A549 (cell line): ENCODE measurements around the gene NOXO1. TPM values are rescaled to one million over a fixed set of nuclear protein-coding genes. Genes with fewer than 3 reads are reported as not detected.

ENCODE experiments used
- ATAC-seq, 2 experiments: fragments of 200-7000 bp in 1 of 2; fragments of >200 bp in 1 of 2; cut with Nextera tagmentation in 1 of 2; cut with Tn5 transposase in 1 of 2; 3 replicates each; pipeline versions ENCODE4 v1.8.0 to v1.9.1; 2018 to 2020; ENCODE audit warnings: mild to moderate bottlenecking in 1 of 2, moderate library complexity in 1 of 2
- CTCF ChIA-PET: fragments of 300-600 bp; sonication (Branson Sonifier 250); formaldehyde crosslinking; extraction: SDS; loops from one replicate; lab custom pipeline; 2021; ENCODE audit warnings: antibody characterized with exemption, inconsistent platforms; lab: Yijun Ruan, JAX
- POLR2A ChIA-PET: fragments of 350-600 bp; formaldehyde crosslinking; extraction: SDS; loops from one replicate; lab custom pipeline; 2021; ENCODE audit warnings: antibody characterized with exemption, inconsistent platforms; lab: Yijun Ruan, JAX
- DNase-seq, 2 experiments: peaks; one replicate each; pipeline versions ENCODE4 v3.0.0 to v3.0.0-alpha.2; 2011 to 2016; ENCODE audit warnings: low read depth in 1 of 2, low spot score in 1 of 2
- FAIRE-seq: peaks from 2 replicates; lab custom pipeline; 2011; peaks lifted over from hg19 to GRCh38; lab: Jason Lieb, UNC
- H3K27ac ChIP-seq, 2 experiments: fragments of >200 bp; sonication (Bioruptor Twin); formaldehyde crosslinking; 3 replicates each; pipeline ENCODE4 v1.5.1; 2016 to 2017
- H3K4me1 ChIP-seq: fragments of >200 bp; sonication (Bioruptor Twin); formaldehyde crosslinking; 3 replicates; pipeline ENCODE4 v1.6.1; 2016
- H3K4me2 ChIP-seq: fragments of >200 bp; sonication (Bioruptor Twin); formaldehyde crosslinking; 3 replicates; pipeline ENCODE4 v1.6.1; 2016
- H3K4me3 ChIP-seq: fragments of >200 bp; sonication (Bioruptor Twin); formaldehyde crosslinking; 3 replicates; pipeline ENCODE4 v1.5.1; 2016
- H3K9me3 ChIP-seq: fragments of >200 bp; sonication (Bioruptor Twin); formaldehyde crosslinking; 3 replicates; pipeline ENCODE4 v1.6.1; 2016
- BHLHE40 ChIP-seq: IDR thresholded peaks from 2 replicates; pipeline ENCODE4 v1.6.1; 2012; ENCODE audit warnings: low read depth, low read length, inconsistent platforms
- CBX8 ChIP-seq: fragments of 200-600 bp; sonication (generic); IDR thresholded peaks from 2 replicates; pipeline ENCODE4 v1.6.1; 2016
- EHMT2 ChIP-seq: fragments of 200-600 bp; sonication (generic); IDR thresholded peaks from 2 replicates; pipeline ENCODE4 v1.6.1; 2016; ENCODE audit warnings: antibody characterized with exemption, low read depth, mild to moderate bottlenecking, moderate library complexity
- FOSB ChIP-seq: fragments of 250-450 bp; sonication (Bioruptor Pico); IDR thresholded peaks from 2 replicates; pipeline ENCODE4 v1.5.0; 2020; ENCODE audit warnings: mild to moderate bottlenecking, moderate library complexity
- HEYL ChIP-seq: fragments of 250-450 bp; sonication (Bioruptor Pico); IDR thresholded peaks from 2 replicates; pipeline ENCODE4 v1.8.0; 2021; ENCODE audit warnings: mild to moderate bottlenecking, moderate library complexity
- HOXB13 ChIP-seq: fragments of 250-450 bp; sonication (Bioruptor Pico); IDR thresholded peaks from 2 replicates; pipeline ENCODE4 v1.5.0; 2020; ENCODE audit warnings: low read depth, mild to moderate bottlenecking, moderate library complexity
- JUN ChIP-seq, 2 experiments: fragments of >200 bp; sonication (Bioruptor Twin); formaldehyde crosslinking; IDR thresholded peaks; 2 replicates in 1 of 2; 3 replicates in 1 of 2; pipeline ENCODE4 v1.6.1; 2016 to 2017
- POLR2AphosphoS2 ChIP-seq: conservative IDR thresholded peaks from 2 replicates; pipeline ENCODE4 v1.6.1; 2012; ENCODE audit warnings: low read length, improper control_type of control experiment, inconsistent platforms
- RCOR1 ChIP-seq: fragments of 150-350 bp; IDR thresholded peaks from 2 replicates; pipeline ENCODE4 v1.6.1; 2014; ENCODE audit warnings: antibody characterized with exemption, low read length, low read depth
- RNF2 ChIP-seq: fragments of 200-600 bp; sonication (generic); IDR thresholded peaks from 2 replicates; pipeline ENCODE4 v1.6.1; 2016; ENCODE audit warnings: low read depth, mild to moderate bottlenecking, antibody characterized with exemption, moderate library complexity, borderline replicate concordance
- SREBF2 ChIP-seq: fragments of 450-650 bp; IDR thresholded peaks from 2 replicates; pipeline ENCODE4 v1.6.1; 2014; ENCODE audit warnings: mild to moderate bottlenecking, moderate library complexity
- ZC3H11A ChIP-seq: fragments of 450-650 bp; IDR thresholded peaks from 2 replicates; pipeline ENCODE4 v1.6.1; 2014; ENCODE audit warnings: antibody characterized with exemption, mild to moderate bottlenecking
- ZFP36 ChIP-seq: fragments of 450-650 bp; IDR thresholded peaks from 2 replicates; pipeline ENCODE4 v1.6.1; 2014; ENCODE audit warnings: borderline replicate concordance; ENCODE audit not compliant: partially characterized antibody
- ZNF302 ChIP-seq: fragments of 250-450 bp; sonication (Bioruptor Pico); IDR thresholded peaks from 2 replicates; pipeline ENCODE4 v1.9.0; 2021; ENCODE audit warnings: inconsistent platforms, mild to moderate bottlenecking, moderate library complexity
- ZSCAN20 ChIP-seq: fragments of 250-450 bp; sonication (Bioruptor Pico); IDR thresholded peaks from 2 replicates; pipeline ENCODE4 v1.8.0; 2022; ENCODE audit warnings: mild to moderate bottlenecking, moderate library complexity
- WGBS: methylation state at CpG from one replicate; pipeline ENCODE4 v1.1.6; 2017; ENCODE audit errors: missing lambda C conversion rate; 5-methylcytosine and 5-hydroxymethylcytosine counted together
- polyA plus RNA-seq, 4 experiments: library from polyadenylated mRNA; depleted of rRNA in 3 of 4; stranded (reverse); fragments of >200 nt; fragmentation: RNase III in 1 of 4; extraction: RNeasy Plus Mini Kit Qiagen cat#74134 plus additional on column Dnase treatment in 1 of 4; gene quantifications; 2 replicates in 3 of 4; 3 replicates in 1 of 4; pipeline ENCODE4 v1.2.3, GENCODE V29; 2011 to 2017
- TF ChIP-seq, protein P1 (sequence below): fragments of 250-450 bp; sonication (Bioruptor Pico); IDR thresholded peaks from 2 replicates; pipeline ENCODE4 v1.5.0; 2021; ENCODE audit warnings: mild to moderate bottlenecking, moderate library complexity, borderline replicate concordance
- TF ChIP-seq, protein P2 (sequence below): IDR thresholded peaks from 2 replicates; pipeline ENCODE4 v1.6.1; 2012
- TF ChIP-seq, protein P3 (sequence below): fragments of >200 bp; sonication (Bioruptor Twin); formaldehyde crosslinking; IDR thresholded peaks from 3 replicates; pipeline ENCODE4 v1.5.1; 2016
- TF ChIP-seq, protein P4 (sequence below): IDR thresholded peaks from 2 replicates; pipeline ENCODE4 v1.6.1; 2012

The NOXO1 gene
- polyA plus RNA-seq, 2 of the 4 experiments (the other 2 are of a cell fraction): 0.32 TPM; not detected in 1

DNA sequence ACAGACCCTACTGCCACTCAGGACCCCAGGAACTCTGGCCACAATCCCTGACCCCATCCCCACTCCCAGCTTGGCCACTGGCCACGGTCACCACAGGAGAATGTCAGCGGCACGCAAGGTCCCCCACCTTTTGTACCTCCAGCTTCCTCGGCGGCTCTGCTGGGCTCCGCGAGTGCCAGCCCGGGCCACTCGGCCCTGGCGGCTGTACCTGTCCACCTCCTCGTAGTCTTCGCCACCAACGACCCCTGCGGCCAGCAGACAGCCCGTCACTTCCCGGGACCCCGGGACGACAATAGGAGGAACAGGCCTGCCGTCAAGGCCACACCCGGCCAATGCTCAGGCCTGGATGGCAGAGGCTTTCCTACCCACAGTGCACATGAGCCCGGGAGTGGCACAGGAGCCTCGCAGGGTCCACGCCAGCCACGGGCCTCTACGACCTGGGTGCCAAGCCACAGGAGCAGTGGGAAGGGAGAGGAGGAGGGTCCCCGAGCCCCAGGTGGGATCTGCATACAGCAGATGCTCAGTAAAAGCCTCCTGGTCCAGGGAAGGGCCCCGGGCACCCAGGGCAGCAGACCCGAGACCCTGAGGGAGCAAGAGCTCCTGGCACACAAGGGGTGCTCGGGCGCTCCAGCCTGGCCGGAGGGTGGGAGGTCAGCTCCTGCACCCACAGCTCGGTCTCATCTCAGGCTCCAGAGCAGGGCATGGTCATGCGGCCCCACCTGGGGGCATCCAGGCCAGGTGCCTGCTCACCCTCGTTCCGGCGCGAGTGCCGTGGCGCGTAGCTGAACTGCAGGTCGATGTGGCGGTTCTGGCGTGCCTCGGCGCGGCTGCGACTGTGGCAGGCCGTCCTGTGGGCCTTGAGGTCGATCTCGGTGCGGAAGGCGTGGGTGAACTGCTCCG, 20.4 kb upstream of the NOXO1 start (continued):
- TF ChIP-seq ZNF302 (CRISPR knock-in tag): no peak

DNA sequence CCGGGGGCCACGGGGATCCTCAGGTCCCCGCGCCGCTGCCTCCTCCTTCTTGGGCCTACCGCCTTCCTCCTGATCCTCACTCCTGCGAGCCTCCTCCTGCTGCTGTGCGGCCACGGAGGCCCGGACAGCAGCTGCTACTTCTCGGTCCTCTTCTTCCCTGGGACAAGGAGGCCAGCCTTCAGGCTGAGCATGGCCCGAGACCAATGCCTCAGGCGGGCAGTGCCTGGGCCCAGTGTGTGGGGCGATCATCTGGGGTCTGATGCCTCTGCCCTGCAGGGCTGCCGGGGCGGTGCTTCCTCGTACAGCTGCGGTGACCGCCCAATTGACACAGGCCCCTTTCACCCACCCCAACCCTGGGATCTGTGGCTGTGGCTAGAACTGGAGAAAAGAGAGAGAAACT, 19.8 kb upstream of the NOXO1 start:
- no peak for DNase-seq
- ChIA-PET POLR2A (no interaction called here), CTCF (interaction anchor here (0.9 to 11.3 kb wide), 4 partner anchors 12 to 139 kb away, joined by 3 to 196 read pairs (median 42); partner anchors contain the start of genes GFER, NOXO1 and SYNGR3)
- no peak for FAIRE-seq
- Histone ChIP-seq H3K9me3 (no peaks in the 10 kb centered on the region), H3K4me3 (no peak overlapping the region), H3K27ac (no peak overlapping the region), H3K4me2 (no peak overlapping the region), H3K4me1 (peaks cover 53% of the 10 kb centered on the region)
- ATAC-seq: no peak
- 96% methylated on average over 18 of the region's 19 CpGs for WGBS
- TF ChIP-seq HEYL (CRISPR knock-in tag): no peak
- TF ChIP-seq CBX8: no peak
- TF ChIP-seq RNF2: no peak
- TF ChIP-seq BHLHE40: no peak
- TF ChIP-seq, protein P1, sequence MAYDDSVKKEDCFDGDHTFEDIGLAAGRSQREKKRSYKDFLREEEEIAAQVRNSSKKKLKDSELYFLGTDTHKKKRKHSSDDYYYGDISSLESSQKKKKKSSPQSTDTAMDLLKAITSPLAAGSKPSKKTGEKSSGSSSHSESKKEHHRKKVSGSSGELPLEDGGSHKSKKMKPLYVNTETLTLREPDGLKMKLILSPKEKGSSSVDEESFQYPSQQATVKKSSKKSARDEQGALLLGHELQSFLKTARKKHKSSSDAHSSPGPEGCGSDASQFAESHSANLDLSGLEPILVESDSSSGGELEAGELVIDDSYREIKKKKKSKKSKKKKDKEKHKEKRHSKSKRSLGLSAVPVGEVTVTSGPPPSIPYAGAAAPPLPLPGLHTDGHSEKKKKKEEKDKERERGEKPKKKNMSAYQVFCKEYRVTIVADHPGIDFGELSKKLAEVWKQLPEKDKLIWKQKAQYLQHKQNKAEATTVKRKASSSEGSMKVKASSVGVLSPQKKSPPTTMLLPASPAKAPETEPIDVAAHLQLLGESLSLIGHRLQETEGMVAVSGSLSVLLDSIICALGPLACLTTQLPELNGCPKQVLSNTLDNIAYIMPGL (CRISPR knock-in tag): no peak
- TF ChIP-seq ZSCAN20: no peak
- TF ChIP-seq ZC3H11A: no peak
- TF ChIP-seq JUN (IDR thresholded peaks at IDR 0.05): no peak
- no peak for TF ChIP-seq POLR2AphosphoS2
- no peak for TF ChIP-seq EHMT2
- no peak for TF ChIP-seq SREBF2
- TF ChIP-seq, protein P2, sequence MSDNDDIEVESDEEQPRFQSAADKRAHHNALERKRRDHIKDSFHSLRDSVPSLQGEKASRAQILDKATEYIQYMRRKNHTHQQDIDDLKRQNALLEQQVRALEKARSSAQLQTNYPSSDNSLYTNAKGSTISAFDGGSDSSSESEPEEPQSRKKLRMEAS: no peak

DNA sequence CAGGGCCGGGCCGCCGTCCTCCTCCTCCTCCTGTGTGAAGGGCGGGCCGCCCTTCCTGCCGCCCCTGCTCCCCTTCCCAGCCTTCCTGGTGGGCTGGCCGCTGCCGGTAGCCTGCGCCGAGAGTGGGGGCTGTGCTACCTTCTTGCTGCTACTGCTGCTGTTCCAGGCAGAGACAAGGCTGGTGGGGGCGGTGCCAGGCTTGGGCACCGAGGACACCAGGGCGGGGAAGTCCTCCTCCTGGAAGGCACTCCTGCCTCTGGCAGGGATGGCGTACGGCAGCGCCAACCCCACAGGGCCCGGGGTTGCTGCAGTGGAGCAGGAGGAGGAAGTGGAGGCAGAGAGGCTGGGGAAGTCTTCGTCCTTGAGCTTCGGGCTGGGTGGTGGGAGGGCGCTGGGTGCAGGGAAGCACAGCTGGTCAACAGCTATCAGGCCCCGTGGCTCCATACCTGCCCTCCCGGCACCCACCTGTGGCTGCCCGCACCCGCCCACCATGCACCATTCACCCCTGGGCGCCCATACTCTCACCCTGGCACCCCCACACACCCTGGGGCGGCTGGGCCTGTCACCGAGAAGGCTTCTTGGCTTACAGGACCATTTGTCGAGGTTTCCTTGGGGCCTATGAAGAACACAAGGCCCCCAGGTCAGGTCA, 18.7 kb upstream of the NOXO1 start:
- FAIRE-seq: no peak
- CTCF ChIA-PET: interaction anchor here (8.4 to 11.3 kb wide), 2 partner anchors 11 to 140 kb away, joined by 80 to 196 read pairs; partner anchors contain the start of genes GFER, NOXO1 and SYNGR3

More for the DNA sequence above, 18.7 kb upstream of the NOXO1 start:
- ATAC-seq: no peak
- no peak for DNase-seq
- POLR2A ChIA-PET: no interaction called here
- Histone ChIP-seq H3K4me3 (no peak overlapping the region), H3K4me1 (peaks cover 50% of the 10 kb centered on the region), H3K4me2 (no peak overlapping the region), H3K27ac (no peak overlapping the region), H3K9me3 (no peaks in the 10 kb centered on the region)
- WGBS: 90% methylated on average over 23 of the region's 28 CpGs
- TF ChIP-seq ZFP36 (no peak), BHLHE40 (no peak), FOSB (no peak), HOXB13 (CRISPR knock-in tag) (no peak), RCOR1 (no peak)
- TF ChIP-seq, protein P3, sequence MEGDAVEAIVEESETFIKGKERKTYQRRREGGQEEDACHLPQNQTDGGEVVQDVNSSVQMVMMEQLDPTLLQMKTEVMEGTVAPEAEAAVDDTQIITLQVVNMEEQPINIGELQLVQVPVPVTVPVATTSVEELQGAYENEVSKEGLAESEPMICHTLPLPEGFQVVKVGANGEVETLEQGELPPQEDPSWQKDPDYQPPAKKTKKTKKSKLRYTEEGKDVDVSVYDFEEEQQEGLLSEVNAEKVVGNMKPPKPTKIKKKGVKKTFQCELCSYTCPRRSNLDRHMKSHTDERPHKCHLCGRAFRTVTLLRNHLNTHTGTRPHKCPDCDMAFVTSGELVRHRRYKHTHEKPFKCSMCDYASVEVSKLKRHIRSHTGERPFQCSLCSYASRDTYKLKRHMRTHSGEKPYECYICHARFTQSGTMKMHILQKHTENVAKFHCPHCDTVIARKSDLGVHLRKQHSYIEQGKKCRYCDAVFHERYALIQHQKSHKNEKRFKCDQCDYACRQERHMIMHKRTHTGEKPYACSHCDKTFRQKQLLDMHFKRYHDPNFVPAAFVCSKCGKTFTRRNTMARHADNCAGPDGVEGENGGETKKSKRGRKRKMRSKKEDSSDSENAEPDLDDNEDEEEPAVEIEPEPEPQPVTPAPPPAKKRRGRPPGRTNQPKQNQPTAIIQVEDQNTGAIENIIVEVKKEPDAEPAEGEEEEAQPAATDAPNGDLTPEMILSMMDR: no peak
- TF ChIP-seq, protein P4, sequence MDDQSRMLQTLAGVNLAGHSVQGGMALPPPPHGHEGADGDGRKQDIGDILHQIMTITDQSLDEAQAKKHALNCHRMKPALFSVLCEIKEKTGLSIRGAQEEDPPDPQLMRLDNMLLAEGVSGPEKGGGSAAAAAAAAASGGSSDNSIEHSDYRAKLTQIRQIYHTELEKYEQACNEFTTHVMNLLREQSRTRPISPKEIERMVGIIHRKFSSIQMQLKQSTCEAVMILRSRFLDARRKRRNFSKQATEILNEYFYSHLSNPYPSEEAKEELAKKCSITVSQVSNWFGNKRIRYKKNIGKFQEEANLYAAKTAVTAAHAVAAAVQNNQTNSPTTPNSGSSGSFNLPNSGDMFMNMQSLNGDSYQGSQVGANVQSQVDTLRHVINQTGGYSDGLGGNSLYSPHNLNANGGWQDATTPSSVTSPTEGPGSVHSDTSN: no peak
